ENCODE measurements around the gene CRYBG1.

Gene CRYBG1

GRCh38 chr6:106363401-106364138 is 3.1 kb downstream of the CRYBG1 start:
- TF ChIP-seq FOXP2 (optimal IDR thresholded peaks at IDR 0.05; ENCODE audit: control extremely low read depth, extremely low read length, insufficient read depth): no peak
- Histone ChIP-seq H3K27ac (no peak overlapping the region), H3K4me3 (no peak overlapping the region), H3K36me3 (ENCODE audit: insufficient read depth, low read length) (no peaks in the 10 kb centered on the region), H3K9me3 (ENCODE audit: low read depth, low read length) (no peaks in the 10 kb centered on the region), H3K9ac (ENCODE audit: insufficient read length) (no peak overlapping the region)
- no peak for DNase-seq (ENCODE audit: low read depth, low spot score)

GRCh38 chr6:106369739-106370138 is 9.2 kb downstream of the CRYBG1 start:
- H3K27ac ChIP-seq: no peak overlapping the region
- H3K9me3 ChIP-seq (ENCODE audit: low read depth, low read length): no peaks in the 10 kb centered on the region
- no peaks in the 10 kb centered on the region for H3K36me3 ChIP-seq (ENCODE audit: insufficient read depth, low read length)
- H3K4me3 ChIP-seq: no peak overlapping the region
- TF ChIP-seq EZH2 (IDR thresholded peaks at IDR 0.05) (no peak), FOXP2 (optimal IDR thresholded peaks at IDR 0.05; ENCODE audit: control extremely low read depth, extremely low read length, insufficient read depth) (no peak), POLR2AphosphoS5 (IDR thresholded peaks at IDR 0.05; ENCODE audit: borderline replicate concordance, low read depth, low read length) (no peak)
- no peak for DNase-seq (ENCODE audit: low read depth, low spot score)
- H3K9ac ChIP-seq (ENCODE audit: insufficient read length): no peak overlapping the region

GRCh38 chr6:106370639-106371038 is 10.1 kb downstream of the CRYBG1 start:
- H3K9me3 ChIP-seq (ENCODE audit: low read depth, low read length): no peaks in the 10 kb centered on the region
- no peak overlapping the region for H3K4me3 ChIP-seq
- TF ChIP-seq POLR2AphosphoS5 (IDR thresholded peaks at IDR 0.05; ENCODE audit: borderline replicate concordance, low read depth, low read length): no peak
- TF ChIP-seq EZH2 (IDR thresholded peaks at IDR 0.05): no peak
- TF ChIP-seq FOXP2 (optimal IDR thresholded peaks at IDR 0.05; ENCODE audit: control extremely low read depth, extremely low read length, insufficient read depth): no peak
- H3K27ac ChIP-seq: no peak overlapping the region
- H3K36me3 ChIP-seq (ENCODE audit: insufficient read depth, low read length): no peaks in the 10 kb centered on the region
- no peak overlapping the region for H3K9ac ChIP-seq (ENCODE audit: insufficient read length)
- no peak for DNase-seq (ENCODE audit: low read depth, low spot score)

- TF ChIP-seq FOXP2 (optimal IDR thresholded peaks at IDR 0.05; ENCODE audit: control extremely low read depth, extremely low read length, insufficient read depth): no peak
- TF ChIP-seq EZH2 (IDR thresholded peaks at IDR 0.05): no peak
- no peak for TF ChIP-seq POLR2AphosphoS5 (IDR thresholded peaks at IDR 0.05; ENCODE audit: borderline replicate concordance, low read depth, low read length)
- no peaks in the 10 kb centered on the region for H3K36me3 ChIP-seq (ENCODE audit: insufficient read depth, low read length)
- H3K9me3 ChIP-seq (ENCODE audit: low read depth, low read length): no peaks in the 10 kb centered on the region
- H3K9ac ChIP-seq (ENCODE audit: insufficient read length): no peak overlapping the region
- H3K4me3 ChIP-seq: no peak overlapping the region
- no peak overlapping the region for H3K27ac ChIP-seq
- no peak for DNase-seq (ENCODE audit: low read depth, low spot score)
These were observed 12.5 kb downstream of the CRYBG1 start for GRCh38 chr6:106372838-106373501.

- Histone ChIP-seq H3K9me3 (ENCODE audit: low read depth, low read length) (no peaks in the 10 kb centered on the region), H3K27ac (no peak overlapping the region), H3K4me3 (no peak overlapping the region), H3K36me3 (ENCODE audit: insufficient read depth, low read length) (no peaks in the 10 kb centered on the region), H3K9ac (ENCODE audit: insufficient read length) (no peak overlapping the region)
- no peak for DNase-seq (ENCODE audit: low read depth, low spot score)
- TF ChIP-seq POLR2AphosphoS5 (IDR thresholded peaks at IDR 0.05; ENCODE audit: borderline replicate concordance, low read depth, low read length): no peak
- TF ChIP-seq EZH2 (IDR thresholded peaks at IDR 0.05): no peak
- TF ChIP-seq FOXP2 (optimal IDR thresholded peaks at IDR 0.05; ENCODE audit: control extremely low read depth, extremely low read length, insufficient read depth): no peak
These were observed 13.2 kb downstream of the CRYBG1 start for GRCh38 chr6:106373502-106374239.

GRCh38 chr6:106377061-106377540 is 16.6 kb downstream of the CRYBG1 start:
- Histone ChIP-seq H3K9ac (ENCODE audit: insufficient read length) (no peak overlapping the region), H3K36me3 (ENCODE audit: insufficient read depth, low read length) (no peaks in the 10 kb centered on the region), H3K9me3 (ENCODE audit: low read depth, low read length) (no peaks in the 10 kb centered on the region), H3K4me3 (no peak overlapping the region), H3K27ac (no peak overlapping the region)
- no peak for TF ChIP-seq EZH2 (IDR thresholded peaks at IDR 0.05)
- TF ChIP-seq FOXP2 (optimal IDR thresholded peaks at IDR 0.05; ENCODE audit: control extremely low read depth, extremely low read length, insufficient read depth): no peak
- TF ChIP-seq POLR2AphosphoS5 (IDR thresholded peaks at IDR 0.05; ENCODE audit: borderline replicate concordance, low read depth, low read length): no peak
- DNase-seq (ENCODE audit: low read depth, low spot score): no peak

GRCh38 chr6:106379951-106380350 is 19.4 kb downstream of the CRYBG1 start:
- H3K36me3 ChIP-seq (ENCODE audit: insufficient read depth, low read length): no peaks in the 10 kb centered on the region
- H3K27ac ChIP-seq: no peak overlapping the region
- DNase-seq (ENCODE audit: low read depth, low spot score): no peak
- no peak overlapping the region for H3K4me3 ChIP-seq
- no peaks in the 10 kb centered on the region for H3K9me3 ChIP-seq (ENCODE audit: low read depth, low read length)
- TF ChIP-seq EZH2 (IDR thresholded peaks at IDR 0.05) (no peak), FOXP2 (optimal IDR thresholded peaks at IDR 0.05; ENCODE audit: control extremely low read depth, extremely low read length, insufficient read depth) (no peak), POLR2AphosphoS5 (IDR thresholded peaks at IDR 0.05; ENCODE audit: borderline replicate concordance, low read depth, low read length) (no peak)
- H3K9ac ChIP-seq (ENCODE audit: insufficient read length): no peak overlapping the region

GRCh38 chr6:106380407-106380806 is 19.9 kb downstream of the CRYBG1 start:
- no peak overlapping the region for H3K27ac ChIP-seq
- H3K36me3 ChIP-seq (ENCODE audit: insufficient read depth, low read length): no peaks in the 10 kb centered on the region
- DNase-seq (ENCODE audit: low read depth, low spot score): no peak
- no peak overlapping the region for H3K4me3 ChIP-seq
- H3K9ac ChIP-seq (ENCODE audit: insufficient read length): no peak overlapping the region
- no peak for TF ChIP-seq POLR2AphosphoS5 (IDR thresholded peaks at IDR 0.05; ENCODE audit: borderline replicate concordance, low read depth, low read length)
- no peak for TF ChIP-seq EZH2 (IDR thresholded peaks at IDR 0.05)
- no peak for TF ChIP-seq FOXP2 (optimal IDR thresholded peaks at IDR 0.05; ENCODE audit: control extremely low read depth, extremely low read length, insufficient read depth)
- H3K9me3 ChIP-seq (ENCODE audit: low read depth, low read length): no peaks in the 10 kb centered on the region

Measured in SK-N-MC (cell line).